AG09309 (cell line): ENCODE results near the gene TRIM67.

Experiments
- DNase-seq: peaks from one replicate; pipeline ENCODE4 v3.0.0-alpha.2; 2010; ENCODE audit warnings: low read depth
- H3K4me3 ChIP-seq: 2 replicates; pipeline ENCODE4 v1.5.1; 2011; ENCODE audit warnings: mild to moderate bottlenecking, low read depth, low read length, moderate library complexity; ENCODE audit not compliant: control insufficient read depth
- TF ChIP-seq, protein P1 (sequence below): IDR thresholded peaks from 2 replicates; pipeline ENCODE4 v1.5.1; 2011; ENCODE audit warnings: mild to moderate bottlenecking, low read depth, low read length, inconsistent platforms; ENCODE audit not compliant: insufficient read depth, control insufficient read depth; ENCODE audit errors: missing control alignments

TRIM67 gene

DNA sequence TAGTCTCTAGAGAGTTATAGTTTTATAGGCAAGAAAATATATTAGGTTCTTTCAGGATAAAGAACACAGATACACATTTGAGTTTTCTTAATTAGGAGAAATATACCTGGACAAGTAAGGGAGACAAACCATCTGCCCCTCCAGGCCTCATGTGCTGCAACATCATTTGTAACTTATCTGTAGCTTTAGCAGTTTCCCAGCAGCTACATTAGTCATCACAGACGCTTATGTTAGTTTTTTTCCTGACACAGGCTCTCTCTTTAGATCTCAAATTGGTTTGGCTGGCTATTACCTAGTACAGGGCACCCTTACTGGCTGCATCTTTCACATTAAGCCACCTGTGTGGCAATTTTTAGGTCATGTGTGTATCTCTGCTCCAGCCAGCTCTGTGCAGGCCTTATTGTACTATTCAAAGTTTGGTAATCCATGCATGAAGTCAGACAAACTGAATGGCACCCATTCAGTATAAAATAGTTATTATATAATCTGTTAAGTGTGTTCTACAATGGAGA is 105.0 kb downstream of the TRIM67 start:
- no peak overlapping the region for H3K4me3 ChIP-seq
- no peak for DNase-seq
- TF ChIP-seq, protein P1, sequence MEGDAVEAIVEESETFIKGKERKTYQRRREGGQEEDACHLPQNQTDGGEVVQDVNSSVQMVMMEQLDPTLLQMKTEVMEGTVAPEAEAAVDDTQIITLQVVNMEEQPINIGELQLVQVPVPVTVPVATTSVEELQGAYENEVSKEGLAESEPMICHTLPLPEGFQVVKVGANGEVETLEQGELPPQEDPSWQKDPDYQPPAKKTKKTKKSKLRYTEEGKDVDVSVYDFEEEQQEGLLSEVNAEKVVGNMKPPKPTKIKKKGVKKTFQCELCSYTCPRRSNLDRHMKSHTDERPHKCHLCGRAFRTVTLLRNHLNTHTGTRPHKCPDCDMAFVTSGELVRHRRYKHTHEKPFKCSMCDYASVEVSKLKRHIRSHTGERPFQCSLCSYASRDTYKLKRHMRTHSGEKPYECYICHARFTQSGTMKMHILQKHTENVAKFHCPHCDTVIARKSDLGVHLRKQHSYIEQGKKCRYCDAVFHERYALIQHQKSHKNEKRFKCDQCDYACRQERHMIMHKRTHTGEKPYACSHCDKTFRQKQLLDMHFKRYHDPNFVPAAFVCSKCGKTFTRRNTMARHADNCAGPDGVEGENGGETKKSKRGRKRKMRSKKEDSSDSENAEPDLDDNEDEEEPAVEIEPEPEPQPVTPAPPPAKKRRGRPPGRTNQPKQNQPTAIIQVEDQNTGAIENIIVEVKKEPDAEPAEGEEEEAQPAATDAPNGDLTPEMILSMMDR = no peak
